HepG2 (cell line): ENCODE results near the gene IQCN. TPM values are rescaled to one million over a fixed set of nuclear protein-coding genes. Genes with fewer than 3 reads are reported as not detected.

ENCODE experiments used
- CHCHD3 ChIP-seq: sonication (generic); formaldehyde crosslinking; IDR thresholded peaks from 2 replicates; pipeline ENCODE4 v1.8.0; 2022; ENCODE audit warnings: mild to moderate bottlenecking, missing genetic modification reagents, moderate library complexity
- CHD4 ChIP-seq: fragments of 200-600 bp; sonication (generic); IDR thresholded peaks from 2 replicates; pipeline ENCODE4 v1.7.0; 2017; ENCODE audit warnings: mild to moderate bottlenecking, low read length, borderline replicate concordance
- FOSL2 ChIP-seq: sonication (generic); formaldehyde crosslinking; IDR thresholded peaks from 2 replicates; pipeline ENCODE4 v1.4.0; 2020; ENCODE audit warnings: missing genetic modification reagents
- FOXA1 ChIP-seq, 2 experiments: fragments of 450-650 bp in 1 of 2; sonication (generic) in 1 of 2; formaldehyde crosslinking in 1 of 2; IDR thresholded peaks; 2 replicates each; pipeline versions ENCODE4 v1.4.0 to v1.6.1; 2016 to 2020; ENCODE audit warnings: missing genetic modification reagents in 1 of 2
- FOXJ3 ChIP-seq: sonication (generic); formaldehyde crosslinking; IDR thresholded peaks from 2 replicates; pipeline ENCODE4 v1.4.0; 2020; ENCODE audit warnings: missing genetic modification reagents, mild to moderate bottlenecking, borderline replicate concordance
- GFI1 ChIP-seq: sonication (generic); formaldehyde crosslinking; IDR thresholded peaks from 2 replicates; pipeline ENCODE4 v1.5.0; 2020; ENCODE audit warnings: missing genetic modification reagents, mild to moderate bottlenecking, borderline replicate concordance
- HNF4A ChIP-seq: sonication (generic); formaldehyde crosslinking; IDR thresholded peaks from 2 replicates; pipeline ENCODE4 v1.4.0; 2020; ENCODE audit warnings: missing genetic modification reagents
- HNF4G ChIP-seq, 2 experiments: sonication (generic) in 1 of 2; formaldehyde crosslinking in 1 of 2; IDR thresholded peaks; 2 replicates each; pipeline versions ENCODE4 v1.4.0 to v1.6.1; 2011 to 2020; ENCODE audit warnings: borderline replicate concordance in 2 of 2, low read depth in 2 of 2, mild to moderate bottlenecking in 2 of 2, low read length in 1 of 2, missing genetic modification reagents in 1 of 2, moderate library complexity in 1 of 2
- KAT8 ChIP-seq: IDR thresholded peaks from 2 replicates; pipeline ENCODE4 v1.6.1; 2016; ENCODE audit warnings: missing genetic modification reagents, missing compliant biosample characterization
- MXD4 ChIP-seq: IDR thresholded peaks from 2 replicates; pipeline ENCODE4 v1.6.1; 2016; ENCODE audit warnings: mild to moderate bottlenecking, missing biosample characterization, missing genetic modification reagents
- NR2F6 ChIP-seq, 2 experiments: IDR thresholded peaks; 2 replicates each; pipeline ENCODE4 v1.6.1; 2016; ENCODE audit warnings: antibody characterized with exemption in 1 of 2, mild to moderate bottlenecking in 1 of 2
- SALL1 ChIP-seq: sonication (generic); formaldehyde crosslinking; IDR thresholded peaks from 2 replicates; pipeline ENCODE4 v1.8.0; 2022; ENCODE audit warnings: mild to moderate bottlenecking, missing genetic modification reagents
- SAP130 ChIP-seq: IDR thresholded peaks from 2 replicates; pipeline ENCODE4 v1.6.1; 2016; ENCODE audit warnings: low read depth
- THAP11 ChIP-seq: IDR thresholded peaks from 2 replicates; pipeline ENCODE4 v1.6.1; 2016; ENCODE audit warnings: missing biosample characterization, missing genetic modification reagents
- ZBTB39 ChIP-seq: sonication (generic); formaldehyde crosslinking; IDR thresholded peaks from 2 replicates; pipeline ENCODE4 v1.5.0; 2020; ENCODE audit warnings: missing genetic modification reagents
- ZNF350 ChIP-seq: sonication (generic); formaldehyde crosslinking; IDR thresholded peaks from 2 replicates; pipeline ENCODE4 v1.4.0; 2020; ENCODE audit warnings: mild to moderate bottlenecking, low read depth, missing genetic modification reagents, borderline replicate concordance
- ZNF546 ChIP-seq: sonication (generic); formaldehyde crosslinking; conservative IDR thresholded peaks from 2 replicates; pipeline ENCODE4 v1.8.1; 2023; ENCODE audit warnings: mild to moderate bottlenecking, missing genetic modification reagents
- ZNF672 ChIP-seq: sonication (generic); formaldehyde crosslinking; IDR thresholded peaks from 2 replicates; pipeline ENCODE4 v1.8.1; 2022; ENCODE audit warnings: missing genetic modification reagents
- ZNF788 ChIP-seq: sonication (generic); formaldehyde crosslinking; IDR thresholded peaks from 2 replicates; pipeline ENCODE4 v1.5.0; 2020; ENCODE audit warnings: mild to moderate bottlenecking, missing genetic modification reagents, borderline replicate concordance
- ZNF792 ChIP-seq: IDR thresholded peaks from 2 replicates; pipeline ENCODE4 v1.6.1; 2016
- ZNF850 ChIP-seq: sonication (generic); formaldehyde crosslinking; conservative IDR thresholded peaks from 2 replicates; pipeline ENCODE4 v1.9.0; 2021; ENCODE audit warnings: mild to moderate bottlenecking, missing genetic modification reagents
- polyA plus RNA-seq, 8 experiments: library from polyadenylated mRNA; depleted of rRNA in 3 of 8; stranded (reverse) in 7 of 8; unstranded in 1 of 8; fragments of >200 nt; fragmentation: Illumina TruSeq in 4 of 8; extraction: Trizol in 4 of 8; gene quantifications; 2 replicates each; pipeline versions ENCODE4 v1.2.1 to v1.2.3, GENCODE V29; 2011 to 2016; ENCODE audit warnings: low read depth in 4 of 8, missing spikeins in 1 of 8, mixed read lengths in 1 of 8; ENCODE audit not compliant: insufficient read depth in 1 of 8
- total RNA-seq, 5 experiments: library from RNA; depleted of rRNA; stranded (reverse); fragments of >200 nt; fragmentation: Illumina TruSeq; extraction: Trizol; gene quantifications; 2 replicates each; pipeline ENCODE4 v1.2.3, GENCODE V29; 2016; ENCODE audit warnings: low read depth in 1 of 5
- TF ChIP-seq, protein P1 (sequence below): IDR thresholded peaks from 2 replicates; pipeline ENCODE4 v1.6.1; 2016; ENCODE audit warnings: missing genetic modification reagents, missing compliant biosample characterization
- TF ChIP-seq, protein P2 (sequence below): IDR thresholded peaks from 2 replicates; pipeline ENCODE4 v1.6.1; 2016

IQCN gene
- total and polyA plus RNA-seq, 2 of the 13 experiments (the other 11 are each of a cell fraction or from before 2014, with no cell fraction given): 0.04 to 0.18 TPM

GRCh38 chr19:18282788-18283141 is 8.5 kb upstream of the IQCN start (continued):
- 0 out of 2 replicates have a peak, but pooled peaks have one; percentile 2 for TF ChIP-seq ZNF350 (CRISPR knock-in tag)
- TF ChIP-seq FOSL2 (CRISPR knock-in tag): 0 out of 2 replicates have a peak, but pooled peaks have one; percentile 11
- TF ChIP-seq ZNF850 (CRISPR knock-in tag): no peak
- TF ChIP-seq ZNF792 (CRISPR knock-in tag): 0 out of 2 replicates have a peak, but pooled peaks have one; percentile 17
- TF ChIP-seq NR2F6 (IDR thresholded peaks at IDR 0.05): peak; percentile 69
- TF ChIP-seq NR2F6 (CRISPR knock-in tag; IDR thresholded peaks at IDR 0.05): peak; percentile 87
- no peak for TF ChIP-seq FOXJ3
- peak; percentile 81 for TF ChIP-seq HNF4A (CRISPR knock-in tag)
- no peak for TF ChIP-seq KAT8 (CRISPR knock-in tag)
- TF ChIP-seq GFI1 (CRISPR knock-in tag): 0 out of 2 replicates have a peak, but pooled peaks have one; percentile 31
- no peak for TF ChIP-seq ZNF672 (CRISPR knock-in tag)
- no peak; the same call in 1 of the 2 replicates for TF ChIP-seq ZNF788 (CRISPR knock-in tag)
- TF ChIP-seq MXD4 (CRISPR knock-in tag): no peak
- TF ChIP-seq CHD4: peak; percentile 94
- no peak for TF ChIP-seq FOXA1 (IDR thresholded peaks at IDR 0.05)
- peak; percentile 6; the same call in 1 of the 2 replicates for TF ChIP-seq FOXA1 (CRISPR knock-in tag; IDR thresholded peaks at IDR 0.05)
- peak; percentile 1; the same call in 1 of the 2 replicates for TF ChIP-seq THAP11
- peak; percentile 56 for TF ChIP-seq HNF4G (IDR thresholded peaks at IDR 0.05; ENCODE audit: borderline replicate concordance, low read depth, low read length)
- TF ChIP-seq HNF4G (CRISPR knock-in tag; IDR thresholded peaks at IDR 0.05; ENCODE audit: borderline replicate concordance, low read depth): no peak; the same call in 1 of the 2 replicates
- peak; percentile 62 for TF ChIP-seq SAP130 (CRISPR knock-in tag)
- 0 out of 2 replicates have a peak, but pooled peaks have one; percentile 5 for TF ChIP-seq ZBTB39
- TF ChIP-seq, protein P1, sequence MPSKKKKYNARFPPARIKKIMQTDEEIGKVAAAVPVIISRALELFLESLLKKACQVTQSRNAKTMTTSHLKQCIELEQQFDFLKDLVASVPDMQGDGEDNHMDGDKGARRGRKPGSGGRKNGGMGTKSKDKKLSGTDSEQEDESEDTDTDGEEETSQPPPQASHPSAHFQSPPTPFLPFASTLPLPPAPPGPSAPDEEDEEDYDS: 0 out of 2 replicates have a peak, but pooled peaks have one; percentile 20
- TF ChIP-seq, protein P2, sequence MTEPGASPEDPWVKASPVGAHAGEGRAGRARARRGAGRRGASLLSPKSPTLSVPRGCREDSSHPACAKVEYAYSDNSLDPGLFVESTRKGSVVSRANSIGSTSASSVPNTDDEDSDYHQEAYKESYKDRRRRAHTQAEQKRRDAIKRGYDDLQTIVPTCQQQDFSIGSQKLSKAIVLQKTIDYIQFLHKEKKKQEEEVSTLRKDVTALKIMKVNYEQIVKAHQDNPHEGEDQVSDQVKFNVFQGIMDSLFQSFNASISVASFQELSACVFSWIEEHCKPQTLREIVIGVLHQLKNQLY: 0 out of 2 replicates have a peak, but pooled peaks have one; percentile 34
- TF ChIP-seq ZNF546 (CRISPR knock-in tag): no peak
- TF ChIP-seq CHCHD3 (CRISPR knock-in tag): no peak
- TF ChIP-seq SALL1 (CRISPR knock-in tag): 0 out of 2 replicates have a peak, but pooled peaks have one; percentile 30
